Hepatocyte (in vitro differentiated cells): ENCODE results near the gene CARD14.

Experiments used
- EZH2 ChIP-seq: fragments of 200-600 bp; sonication (generic); IDR thresholded peaks from 2 replicates; pipeline ENCODE4 v1.6.1; 2016; ENCODE audit warnings: antibody characterized with exemption, mild to moderate bottlenecking, borderline replicate concordance
- EZH2phosphoT487 ChIP-seq: fragments of 200-600 bp; sonication (generic); IDR thresholded peaks from one replicate; pipeline ENCODE4 v1.6.1; 2018; ENCODE audit warnings: antibody characterized with exemption, mild to moderate bottlenecking, low read depth, moderate library complexity; ENCODE audit not compliant: unreplicated experiment, severe bottlenecking
- TF ChIP-seq, protein P1 (sequence below): fragments of 200-600 bp; sonication (generic); IDR thresholded peaks from 2 replicates; pipeline ENCODE4 v1.5.1; 2016; ENCODE audit warnings: antibody characterized with exemption, mild to moderate bottlenecking; ENCODE audit not compliant: poor library complexity

GRCh38 chr17:80213643-80213975 is 43.8 kb downstream of the CARD14 start:
- no peak for TF ChIP-seq EZH2phosphoT487
- TF ChIP-seq, protein P1, sequence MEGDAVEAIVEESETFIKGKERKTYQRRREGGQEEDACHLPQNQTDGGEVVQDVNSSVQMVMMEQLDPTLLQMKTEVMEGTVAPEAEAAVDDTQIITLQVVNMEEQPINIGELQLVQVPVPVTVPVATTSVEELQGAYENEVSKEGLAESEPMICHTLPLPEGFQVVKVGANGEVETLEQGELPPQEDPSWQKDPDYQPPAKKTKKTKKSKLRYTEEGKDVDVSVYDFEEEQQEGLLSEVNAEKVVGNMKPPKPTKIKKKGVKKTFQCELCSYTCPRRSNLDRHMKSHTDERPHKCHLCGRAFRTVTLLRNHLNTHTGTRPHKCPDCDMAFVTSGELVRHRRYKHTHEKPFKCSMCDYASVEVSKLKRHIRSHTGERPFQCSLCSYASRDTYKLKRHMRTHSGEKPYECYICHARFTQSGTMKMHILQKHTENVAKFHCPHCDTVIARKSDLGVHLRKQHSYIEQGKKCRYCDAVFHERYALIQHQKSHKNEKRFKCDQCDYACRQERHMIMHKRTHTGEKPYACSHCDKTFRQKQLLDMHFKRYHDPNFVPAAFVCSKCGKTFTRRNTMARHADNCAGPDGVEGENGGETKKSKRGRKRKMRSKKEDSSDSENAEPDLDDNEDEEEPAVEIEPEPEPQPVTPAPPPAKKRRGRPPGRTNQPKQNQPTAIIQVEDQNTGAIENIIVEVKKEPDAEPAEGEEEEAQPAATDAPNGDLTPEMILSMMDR, result no peak
- no peak for TF ChIP-seq EZH2
